HCT116 (cell line): ENCODE measurements around the gene TFF3.

Experiments used
- EZH2 ChIP-seq: fragments of 200-600 bp; sonication (generic); IDR thresholded peaks from 2 replicates; pipeline ENCODE4 v1.6.1; 2017; ENCODE audit warnings: antibody characterized with exemption, mixed run types
- TF ChIP-seq, protein P1 (sequence below), 3 experiments: fragments of 200-600 bp in 1 of 3; sonication (generic) in 1 of 3; IDR thresholded peaks in 2 of 3; conservative IDR thresholded peaks in 1 of 3; 2 replicates each; pipeline ENCODE4 v1.5.1; 2012 to 2017; ENCODE audit warnings: low read depth in 2 of 3, low read length in 2 of 3, antibody characterized with exemption in 1 of 3, borderline replicate concordance in 1 of 3, control low read depth in 1 of 3, mild to moderate bottlenecking in 1 of 3, mixed read lengths in 1 of 3, mixed run types in 1 of 3, moderate library complexity in 1 of 3; ENCODE audit not compliant: insufficient read depth in 1 of 3

DNA sequence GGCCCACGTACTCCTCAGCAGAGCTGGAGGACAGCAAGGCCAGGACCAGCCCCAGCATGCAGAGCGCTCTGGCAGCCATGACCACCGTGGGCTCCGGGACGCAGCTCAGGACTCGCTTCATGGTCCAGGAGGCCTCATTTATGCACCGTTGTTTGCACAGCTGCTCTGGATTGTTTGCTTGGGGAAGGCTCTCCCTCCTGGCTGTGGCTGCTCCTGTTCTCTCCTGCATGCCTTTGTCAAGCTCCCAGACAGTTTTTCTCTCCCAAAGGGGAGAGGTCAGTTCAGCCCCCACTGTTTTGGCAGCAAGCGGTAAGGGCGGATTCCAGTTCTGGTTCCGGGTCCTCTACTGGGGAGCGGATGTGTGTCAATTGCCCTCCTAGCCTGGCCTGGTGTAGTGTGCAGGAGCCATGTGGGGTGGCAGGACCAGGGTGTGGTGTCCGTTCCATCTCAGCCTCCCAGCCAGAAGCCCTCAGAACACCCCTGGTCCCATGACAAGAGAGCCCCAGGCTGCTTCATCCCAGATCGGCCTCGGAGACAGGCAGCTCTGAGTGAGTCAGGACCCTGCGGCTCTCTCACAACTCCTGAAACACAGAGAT lies at the start of gene TFF3:
- TF ChIP-seq, protein P1, sequence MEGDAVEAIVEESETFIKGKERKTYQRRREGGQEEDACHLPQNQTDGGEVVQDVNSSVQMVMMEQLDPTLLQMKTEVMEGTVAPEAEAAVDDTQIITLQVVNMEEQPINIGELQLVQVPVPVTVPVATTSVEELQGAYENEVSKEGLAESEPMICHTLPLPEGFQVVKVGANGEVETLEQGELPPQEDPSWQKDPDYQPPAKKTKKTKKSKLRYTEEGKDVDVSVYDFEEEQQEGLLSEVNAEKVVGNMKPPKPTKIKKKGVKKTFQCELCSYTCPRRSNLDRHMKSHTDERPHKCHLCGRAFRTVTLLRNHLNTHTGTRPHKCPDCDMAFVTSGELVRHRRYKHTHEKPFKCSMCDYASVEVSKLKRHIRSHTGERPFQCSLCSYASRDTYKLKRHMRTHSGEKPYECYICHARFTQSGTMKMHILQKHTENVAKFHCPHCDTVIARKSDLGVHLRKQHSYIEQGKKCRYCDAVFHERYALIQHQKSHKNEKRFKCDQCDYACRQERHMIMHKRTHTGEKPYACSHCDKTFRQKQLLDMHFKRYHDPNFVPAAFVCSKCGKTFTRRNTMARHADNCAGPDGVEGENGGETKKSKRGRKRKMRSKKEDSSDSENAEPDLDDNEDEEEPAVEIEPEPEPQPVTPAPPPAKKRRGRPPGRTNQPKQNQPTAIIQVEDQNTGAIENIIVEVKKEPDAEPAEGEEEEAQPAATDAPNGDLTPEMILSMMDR (IDR thresholded peaks at IDR 0.05 in 2 of 3, conservative IDR thresholded peaks at IDR 0.05 in 1 of 3; ENCODE audit: borderline replicate concordance in 1 of 3, insufficient read depth in 1 of 3, low read depth in 2 of 3, low read length in 2 of 3) = no peak
- no peak for TF ChIP-seq EZH2
